HL-60 (cell line): Measurements from ENCODE around the gene KAT6B.

ENCODE experiments used
- DNase-seq, 2 experiments: peaks; one replicate each; pipeline ENCODE4 v3.0.0-alpha.2; 2010 to 2020; ENCODE audit warnings: low read depth in 1 of 2, low spot score in 1 of 2
- H3K27ac ChIP-seq: fragments of 250-450 bp; sonication (Bioruptor Pico); replicated peaks from 2 replicates; pipeline ENCODE4 v1.5.1; 2020; ENCODE audit warnings: mild to moderate bottlenecking, moderate library complexity
- H3K27me3 ChIP-seq: fragments of 250-450 bp; sonication (Bioruptor Pico); 2 replicates; pipeline ENCODE4 v1.5.1; 2021; ENCODE audit warnings: mild to moderate bottlenecking, moderate library complexity; ENCODE audit not compliant: insufficient read depth, poor library complexity, severe bottlenecking
- H3K4me3 ChIP-seq: replicated peaks from 2 replicates; pipeline ENCODE4 v1.5.1; 2011; ENCODE audit warnings: mild to moderate bottlenecking, control low read depth, low read length; ENCODE audit not compliant: insufficient read depth
- GABPA ChIP-seq: IDR thresholded peaks from 2 replicates; pipeline ENCODE4 v1.6.1; 2012; ENCODE audit warnings: low read depth
- POLR2AphosphoS5 ChIP-seq: IDR thresholded peaks from 2 replicates; pipeline ENCODE4 v1.6.1; 2012; ENCODE audit warnings: low read depth
- REST ChIP-seq: IDR thresholded peaks from 2 replicates; pipeline ENCODE4 v1.6.1; 2012; ENCODE audit warnings: low read depth; ENCODE audit not compliant: insufficient replicate concordance
- SPI1 ChIP-seq: IDR thresholded peaks from 2 replicates; pipeline ENCODE4 v1.6.1; 2012; ENCODE audit warnings: low read depth, mild to moderate bottlenecking, borderline replicate concordance
- TF ChIP-seq, protein P1 (sequence below): IDR thresholded peaks from one replicate; pipeline ENCODE4 v1.5.1; 2011; ENCODE audit warnings: low read length, control low read depth, inconsistent platforms; ENCODE audit not compliant: insufficient read depth

The KAT6B gene

GRCh38 chr10:74967911-74968666 lies 141.7 kb downstream of the KAT6B start:
- no peaks in the 10 kb centered on the region for H3K27me3 ChIP-seq
- DNase-seq, result no peak
- no peak overlapping the region for H3K4me3 ChIP-seq
- H3K27ac ChIP-seq, result no peak overlapping the region
- TF ChIP-seq REST (no peak), SPI1 (no peak), POLR2AphosphoS5 (no peak), GABPA (no peak)
- TF ChIP-seq, protein P1, sequence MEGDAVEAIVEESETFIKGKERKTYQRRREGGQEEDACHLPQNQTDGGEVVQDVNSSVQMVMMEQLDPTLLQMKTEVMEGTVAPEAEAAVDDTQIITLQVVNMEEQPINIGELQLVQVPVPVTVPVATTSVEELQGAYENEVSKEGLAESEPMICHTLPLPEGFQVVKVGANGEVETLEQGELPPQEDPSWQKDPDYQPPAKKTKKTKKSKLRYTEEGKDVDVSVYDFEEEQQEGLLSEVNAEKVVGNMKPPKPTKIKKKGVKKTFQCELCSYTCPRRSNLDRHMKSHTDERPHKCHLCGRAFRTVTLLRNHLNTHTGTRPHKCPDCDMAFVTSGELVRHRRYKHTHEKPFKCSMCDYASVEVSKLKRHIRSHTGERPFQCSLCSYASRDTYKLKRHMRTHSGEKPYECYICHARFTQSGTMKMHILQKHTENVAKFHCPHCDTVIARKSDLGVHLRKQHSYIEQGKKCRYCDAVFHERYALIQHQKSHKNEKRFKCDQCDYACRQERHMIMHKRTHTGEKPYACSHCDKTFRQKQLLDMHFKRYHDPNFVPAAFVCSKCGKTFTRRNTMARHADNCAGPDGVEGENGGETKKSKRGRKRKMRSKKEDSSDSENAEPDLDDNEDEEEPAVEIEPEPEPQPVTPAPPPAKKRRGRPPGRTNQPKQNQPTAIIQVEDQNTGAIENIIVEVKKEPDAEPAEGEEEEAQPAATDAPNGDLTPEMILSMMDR, result no peak

DNA sequence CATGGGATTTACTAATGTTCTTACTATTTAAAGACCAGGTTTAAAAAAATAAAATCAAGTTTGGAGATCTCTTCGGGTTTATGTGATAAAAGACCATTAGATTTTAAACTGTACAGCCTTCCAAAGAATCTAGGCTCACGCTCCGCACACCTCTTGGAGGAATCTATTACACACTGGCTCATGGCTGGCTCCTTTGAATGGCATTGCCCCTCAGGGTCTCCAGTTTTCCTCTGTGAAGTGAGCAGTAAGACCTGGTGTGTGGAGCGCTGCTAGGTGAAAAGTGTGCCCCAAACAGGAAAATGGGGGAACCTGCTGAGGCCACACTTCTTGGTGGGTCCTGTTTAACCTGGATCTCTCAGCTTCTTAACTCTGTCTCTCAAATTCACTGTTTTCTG lies 142.3 kb downstream of the KAT6B start:
- DNase-seq, result no peak
- Histone ChIP-seq H3K27ac (no peak overlapping the region), H3K4me3 (no peak overlapping the region), H3K27me3 (no peaks in the 10 kb centered on the region)
- TF ChIP-seq REST (no peak), POLR2AphosphoS5 (no peak), SPI1 (no peak), GABPA (no peak)
- TF ChIP-seq, protein P1, result no peak

DNA sequence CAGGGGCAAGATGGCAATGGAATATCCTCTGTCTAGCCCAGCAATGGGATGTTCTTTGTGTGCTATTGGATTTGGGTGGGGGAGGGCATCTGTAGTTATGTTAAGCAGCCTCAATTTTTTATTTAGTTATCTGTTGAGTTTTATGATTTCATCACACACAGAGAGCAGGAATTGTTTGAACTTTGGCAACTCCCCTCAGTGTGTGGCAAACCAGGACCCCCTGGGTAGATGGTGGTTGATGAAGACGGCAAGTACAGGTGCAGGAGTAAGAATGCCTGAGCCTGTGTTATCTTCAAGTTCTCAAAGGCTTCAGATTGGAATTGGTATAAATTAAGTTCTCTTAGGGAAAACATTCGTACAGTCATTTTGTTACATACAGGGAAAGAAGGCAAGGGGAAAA lies 142.7 kb downstream of the KAT6B start:
- DNase-seq, result no peak
- H3K4me3 ChIP-seq, result no peak overlapping the region
- no peaks in the 10 kb centered on the region for H3K27me3 ChIP-seq
- H3K27ac ChIP-seq, result no peak overlapping the region
- TF ChIP-seq POLR2AphosphoS5 (no peak), REST (no peak), SPI1 (no peak), GABPA (no peak)
- TF ChIP-seq, protein P1, result no peak
